GM19043 (cell line): ENCODE measurements around the gene PTOV1.

ENCODE experiments used
- ATAC-seq: cut with Tn5 transposase; IDR thresholded peaks from one replicate; pipeline ENCODE4 v1.9.1; 2021; ENCODE audit warnings: low read depth; ENCODE audit not compliant: unreplicated experiment

PTOV1 gene

DNA sequence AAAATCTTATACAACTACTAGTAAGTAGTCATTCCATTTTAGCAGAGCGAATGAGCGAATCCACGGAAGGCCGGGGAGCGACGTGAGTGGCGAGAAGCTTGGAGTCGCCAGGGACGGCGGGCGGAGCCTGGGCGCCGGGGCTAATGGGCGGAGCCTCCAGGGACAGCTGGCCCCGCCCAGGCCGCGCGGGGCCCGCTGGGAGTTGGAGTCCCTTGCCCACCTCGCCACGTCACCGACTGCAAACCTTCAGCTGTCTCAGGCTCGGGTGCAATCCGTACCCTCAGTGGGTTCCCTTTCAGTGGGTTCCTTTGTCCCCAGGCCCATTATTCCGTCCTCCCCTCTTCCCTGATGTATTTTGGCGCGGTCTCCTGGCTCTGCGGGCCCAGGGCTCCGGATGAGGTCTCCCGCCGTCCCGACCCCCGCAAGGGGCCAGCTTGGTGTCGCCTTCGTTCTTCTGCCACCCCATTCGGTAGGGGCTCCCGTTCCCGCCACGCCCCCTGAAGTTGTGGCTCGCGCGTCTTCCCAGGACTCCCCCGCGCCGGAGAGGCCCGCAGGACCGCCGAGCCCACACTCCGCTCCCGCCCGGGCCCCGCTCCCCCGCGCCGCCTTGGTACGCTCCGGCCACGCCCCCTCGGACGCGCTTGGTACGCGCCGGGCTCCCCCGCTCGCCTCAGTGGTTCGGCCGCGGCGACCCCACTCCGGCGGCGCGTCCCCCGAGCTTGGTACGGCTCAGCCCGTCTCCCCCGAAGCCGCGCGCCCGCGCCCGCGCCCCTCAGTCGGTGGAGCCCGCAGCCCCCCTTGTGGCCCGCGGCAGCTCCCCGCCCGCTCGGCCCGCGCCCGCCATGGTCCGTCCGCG, at the start of gene PTOV1:
TSS of gene PTOV1 (plus strand) at position 673 of the 856 bp plus-strand sequence.
- peak; percentile 71 for ATAC-seq

DNA sequence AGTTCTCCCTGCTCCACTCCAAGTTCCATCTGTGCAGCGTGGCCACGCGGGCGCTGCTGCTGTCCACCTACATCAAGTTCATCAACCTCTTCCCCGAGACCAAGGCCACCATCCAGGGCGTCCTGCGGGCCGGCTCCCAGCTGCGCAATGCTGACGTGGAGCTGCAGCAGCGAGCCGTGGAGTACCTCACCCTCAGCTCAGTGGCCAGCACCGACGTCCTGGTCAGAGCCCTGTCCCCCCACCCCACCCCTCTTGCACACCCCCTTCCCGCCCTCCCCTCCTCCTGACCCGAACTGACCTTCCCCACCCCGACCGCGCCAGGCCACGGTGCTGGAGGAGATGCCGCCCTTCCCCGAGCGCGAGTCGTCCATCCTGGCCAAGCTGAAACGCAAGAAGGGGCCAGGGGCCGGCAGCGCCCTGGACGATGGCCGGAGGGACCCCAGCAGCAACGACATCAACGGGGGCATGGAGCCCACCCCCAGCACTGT, 49.5 kb upstream of the PTOV1 start:
- ATAC-seq, result no peak

DNA sequence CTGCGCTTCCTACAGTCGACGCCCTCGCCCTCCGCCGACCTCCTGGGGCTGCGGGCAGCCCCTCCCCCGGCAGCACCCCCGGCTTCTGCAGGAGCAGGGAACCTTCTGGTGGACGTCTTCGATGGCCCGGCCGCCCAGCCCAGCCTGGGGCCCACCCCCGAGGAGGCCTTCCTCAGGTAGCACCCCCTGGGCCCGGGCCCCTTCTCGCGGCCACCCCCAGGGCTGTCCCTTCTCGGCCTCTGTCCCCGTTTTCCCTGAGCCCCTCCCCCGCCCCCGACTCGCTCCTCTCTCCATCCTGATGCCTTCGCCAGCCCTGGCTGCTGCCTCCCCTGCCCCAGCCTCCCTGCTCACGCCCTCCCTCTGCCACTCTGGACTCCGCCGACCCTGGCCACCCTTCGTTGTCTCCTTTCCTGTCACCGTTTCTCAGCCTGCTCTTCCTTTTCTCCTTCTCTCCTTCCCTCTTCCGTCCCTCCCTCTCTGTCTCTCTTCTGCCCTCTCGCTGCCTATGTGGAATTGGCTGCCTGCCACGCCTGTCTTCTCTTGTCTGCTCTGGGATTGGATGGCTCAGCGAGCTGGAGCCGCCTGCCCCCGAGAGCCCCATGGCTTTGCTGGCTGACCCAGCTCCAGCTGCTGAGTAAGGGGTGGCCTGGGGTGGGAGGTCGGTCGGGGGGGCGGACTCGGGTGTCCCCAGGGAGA, 48.8 kb upstream of the PTOV1 start:
- no peak for ATAC-seq

DNA sequence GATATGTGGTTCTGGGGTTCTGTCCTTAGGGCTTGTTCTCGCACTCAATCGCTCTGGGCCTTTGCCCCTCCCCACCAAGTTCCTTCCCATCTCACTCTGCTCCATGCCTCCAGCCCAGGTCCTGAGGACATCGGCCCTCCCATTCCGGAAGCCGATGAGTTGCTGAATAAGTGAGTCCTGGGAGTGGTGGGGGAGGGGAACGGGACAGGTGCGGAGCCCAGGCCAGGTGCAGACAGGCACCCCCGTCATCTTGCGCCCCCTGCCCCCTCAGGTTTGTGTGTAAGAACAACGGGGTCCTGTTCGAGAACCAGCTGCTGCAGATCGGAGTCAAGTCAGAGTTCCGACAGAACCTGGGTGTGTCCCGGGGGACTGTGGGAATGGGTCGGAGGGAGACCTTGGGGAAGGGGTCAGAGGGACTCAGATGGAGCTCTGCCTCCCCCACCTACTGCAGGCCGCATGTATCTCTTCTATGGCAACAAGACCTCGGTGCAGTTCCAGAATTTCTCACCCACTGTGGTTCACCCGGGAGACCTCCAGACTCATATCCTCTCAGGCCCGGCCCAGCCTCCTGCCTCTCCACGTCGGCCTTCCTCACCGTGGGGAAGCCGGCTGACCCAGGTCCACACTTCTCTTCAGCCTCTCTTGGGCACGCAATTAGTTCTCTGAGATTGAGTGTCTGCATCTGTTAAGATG, 48.0 kb upstream of the PTOV1 start:
- no peak for ATAC-seq

DNA sequence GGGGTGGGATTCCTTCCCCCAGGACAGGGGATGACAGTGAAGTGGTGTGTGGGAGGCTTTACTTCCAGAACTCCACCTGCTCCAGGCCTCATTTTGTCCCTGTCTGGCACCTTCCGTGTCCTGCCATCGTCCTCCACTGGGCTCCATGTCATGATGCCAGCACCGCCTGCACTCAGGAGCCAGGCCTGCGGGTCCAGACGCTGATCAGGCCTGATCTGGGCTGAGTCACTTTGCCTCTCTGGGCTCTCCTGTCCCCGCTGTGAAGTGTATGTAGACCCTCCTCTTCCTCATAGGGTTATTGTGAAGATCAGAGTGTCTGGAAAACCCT, 47.5 kb upstream of the PTOV1 start:
- no peak for ATAC-seq

DNA sequence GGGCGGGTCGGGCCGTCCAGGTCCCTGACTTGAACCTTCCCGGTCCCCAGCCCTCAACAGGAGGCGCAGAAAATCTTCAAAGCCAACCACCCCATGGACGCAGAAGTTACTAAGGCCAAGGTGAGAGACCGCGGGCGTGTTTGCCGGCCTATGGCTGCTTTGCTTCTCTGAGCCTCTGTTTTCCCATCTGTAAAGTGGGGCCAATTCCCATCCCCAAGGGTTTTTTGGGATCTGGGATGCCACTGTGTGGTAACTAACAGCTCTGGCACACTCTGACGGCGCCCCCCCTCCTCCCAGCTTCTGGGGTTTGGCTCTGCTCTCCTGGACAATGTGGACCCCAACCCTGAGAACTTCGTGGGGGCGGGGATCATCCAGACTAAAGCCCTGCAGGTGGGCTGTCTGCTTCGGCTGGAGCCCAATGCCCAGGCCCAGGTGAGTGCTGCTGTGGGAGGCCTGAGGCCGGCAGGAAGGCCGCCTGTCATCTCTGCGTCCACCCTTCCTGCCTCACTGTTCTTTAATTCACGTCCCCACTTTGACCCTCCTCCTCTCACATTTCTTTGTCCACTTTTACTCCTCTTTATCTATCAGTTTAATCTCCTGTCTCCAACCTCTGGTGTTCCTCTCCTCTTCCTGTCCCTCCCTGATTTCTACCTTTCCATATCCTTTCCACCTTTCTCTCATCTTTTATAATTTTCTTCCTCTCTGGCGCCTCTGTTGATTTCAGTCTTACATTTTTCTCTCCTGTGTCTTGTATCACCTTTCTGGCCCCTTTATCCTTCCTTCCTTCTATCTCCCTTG, 44.9 kb upstream of the PTOV1 start:
- no peak for ATAC-seq

DNA sequence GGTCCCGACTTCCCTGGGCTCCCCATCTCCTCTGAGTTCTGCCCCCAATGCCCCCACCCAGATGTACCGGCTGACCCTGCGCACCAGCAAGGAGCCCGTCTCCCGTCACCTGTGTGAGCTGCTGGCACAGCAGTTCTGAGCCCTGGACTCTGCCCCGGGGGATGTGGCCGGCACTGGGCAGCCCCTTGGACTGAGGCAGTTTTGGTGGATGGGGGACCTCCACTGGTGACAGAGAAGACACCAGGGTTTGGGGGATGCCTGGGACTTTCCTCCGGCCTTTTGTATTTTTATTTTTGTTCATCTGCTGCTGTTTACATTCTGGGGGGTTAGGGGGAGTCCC, 44.4 kb upstream of the PTOV1 start:
- no peak for ATAC-seq

DNA sequence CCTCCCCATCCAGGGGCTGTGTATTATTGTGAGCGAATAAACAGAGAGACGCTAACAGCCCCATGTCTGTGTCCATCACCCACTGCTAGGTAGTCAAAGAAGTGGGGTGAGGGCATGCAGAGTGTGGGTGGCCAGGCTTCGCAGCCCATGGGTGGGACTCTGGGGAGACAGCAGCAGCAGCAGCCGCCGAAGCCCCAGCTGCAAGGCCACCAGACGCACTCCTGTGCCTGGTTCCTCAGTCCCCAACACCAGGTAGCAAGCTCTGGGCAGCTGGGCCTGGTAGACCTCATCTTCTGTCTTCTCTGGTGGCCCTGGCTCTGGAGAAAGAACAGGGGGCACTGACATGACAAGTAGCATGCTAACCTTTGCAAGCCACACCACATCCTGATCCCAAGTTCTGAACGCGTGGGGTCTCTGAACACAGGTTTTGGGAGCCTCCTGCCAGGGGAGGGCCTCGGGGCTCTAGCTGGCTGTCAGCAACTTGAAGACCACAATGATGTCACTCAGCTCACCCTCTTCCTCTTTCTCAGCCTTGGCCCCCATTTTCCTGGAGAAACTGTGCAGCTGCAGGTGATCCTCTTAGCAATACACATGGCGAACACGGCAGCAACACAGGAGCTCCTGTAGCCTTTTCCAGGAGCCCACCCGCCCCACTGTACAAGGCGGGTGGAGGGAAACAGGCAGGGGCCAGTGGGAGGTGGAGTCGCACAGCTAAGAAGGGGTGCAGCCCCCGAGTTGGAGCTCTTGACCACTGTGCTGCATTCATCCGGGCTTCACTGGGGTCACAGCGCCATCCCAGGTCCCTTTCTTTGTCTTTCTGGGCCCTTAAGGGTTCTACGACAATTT, 43.7 kb upstream of the PTOV1 start:
- ATAC-seq, result no peak

DNA sequence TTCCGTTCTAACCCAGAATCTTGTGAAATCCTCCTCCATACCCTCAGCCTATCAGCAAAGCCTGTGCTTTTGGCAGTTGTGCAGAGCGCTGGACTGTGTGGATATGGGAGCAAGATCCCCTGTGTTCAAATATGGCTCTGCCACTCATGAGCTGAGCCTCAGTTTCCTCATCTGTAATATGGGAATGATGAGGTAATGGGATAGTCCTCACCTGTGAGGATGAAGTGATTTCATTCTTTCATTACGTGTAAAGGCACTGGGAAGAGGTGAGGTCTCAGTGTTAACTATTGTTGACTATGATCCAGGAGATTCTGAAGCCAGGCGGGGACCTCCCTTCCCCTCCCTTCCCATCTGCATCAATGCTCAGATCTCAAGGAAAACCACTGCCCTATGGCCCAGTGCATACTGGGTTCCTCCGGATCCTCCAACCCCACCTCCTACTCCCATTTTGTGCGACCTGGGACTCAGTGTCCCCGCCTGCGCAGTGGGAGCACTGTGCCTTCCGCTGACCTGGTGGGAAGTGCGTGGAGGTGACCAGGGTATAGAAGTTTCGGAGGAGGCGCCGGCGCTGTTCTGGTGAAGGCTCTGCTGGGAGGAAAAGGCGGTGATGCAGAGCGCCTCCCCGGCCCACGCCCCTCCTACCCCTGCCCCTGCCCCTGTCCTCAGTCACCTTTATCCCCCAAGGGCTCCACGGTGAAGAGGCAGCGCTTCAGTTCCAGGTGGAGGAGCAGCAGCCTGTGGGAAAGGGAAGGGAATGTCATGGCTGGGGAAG, 42.9 kb upstream of the PTOV1 start:
- no peak for ATAC-seq

DNA sequence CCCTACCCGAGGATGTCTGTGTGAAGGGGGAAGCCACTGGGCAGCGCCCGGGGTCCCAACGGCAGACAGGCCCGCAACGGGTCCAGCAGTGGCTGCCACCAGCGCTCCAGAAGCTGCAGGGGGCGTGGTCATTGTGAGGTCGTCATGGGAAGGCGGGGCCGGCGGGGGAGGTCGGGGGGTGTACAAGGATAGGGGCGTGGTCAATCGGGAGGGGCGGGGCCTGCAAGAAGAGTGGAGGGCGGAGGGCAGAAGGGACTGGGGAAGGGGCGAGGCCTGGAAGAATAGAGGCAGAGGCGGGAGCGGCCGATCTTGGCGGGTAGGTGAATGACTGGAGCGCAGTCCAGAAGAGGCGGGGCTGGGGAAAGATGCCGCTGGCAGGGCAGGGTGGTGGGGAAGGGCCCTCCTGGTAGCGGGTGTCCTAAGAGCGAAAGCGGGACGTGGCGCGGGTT, 42.2 kb upstream of the PTOV1 start:
- no peak for ATAC-seq

DNA sequence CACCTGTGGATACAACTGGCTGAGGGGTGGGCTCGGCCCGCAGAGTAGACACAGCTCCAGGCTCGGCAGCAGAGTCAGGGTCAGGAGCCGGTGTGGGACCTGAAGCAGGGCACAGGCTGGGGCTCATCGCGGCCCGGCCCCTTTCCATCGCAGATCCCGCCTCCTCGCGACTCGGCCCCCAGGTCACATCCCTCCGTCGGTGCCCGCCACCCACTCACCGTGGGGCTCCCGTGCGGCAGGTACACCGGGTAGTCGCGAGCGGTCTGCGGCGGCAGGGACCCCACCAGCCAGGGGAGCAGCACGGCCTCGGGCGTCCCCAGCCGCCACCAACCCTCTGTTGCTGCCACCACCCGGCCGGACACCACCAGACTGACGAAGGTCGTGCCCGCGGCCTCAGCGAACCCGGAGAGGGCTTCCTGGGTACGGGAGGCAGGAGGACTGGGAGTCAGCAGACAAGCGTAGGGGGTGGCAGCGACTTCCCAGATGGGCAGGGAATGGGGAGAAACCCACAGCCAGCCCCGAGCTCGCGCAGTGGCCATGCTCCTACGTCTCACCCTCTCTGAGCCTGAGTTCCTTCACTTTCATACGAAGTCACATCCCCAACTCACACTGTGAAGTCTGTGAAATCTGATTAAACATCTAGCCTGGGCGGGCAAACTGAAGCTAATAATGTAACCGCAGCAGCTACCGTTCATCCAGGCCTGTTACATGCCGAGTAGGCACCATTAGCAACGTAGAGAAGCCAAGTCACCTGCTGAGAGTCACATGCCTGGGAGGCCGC, 41.6 kb upstream of the PTOV1 start:
- ATAC-seq, result no peak

DNA sequence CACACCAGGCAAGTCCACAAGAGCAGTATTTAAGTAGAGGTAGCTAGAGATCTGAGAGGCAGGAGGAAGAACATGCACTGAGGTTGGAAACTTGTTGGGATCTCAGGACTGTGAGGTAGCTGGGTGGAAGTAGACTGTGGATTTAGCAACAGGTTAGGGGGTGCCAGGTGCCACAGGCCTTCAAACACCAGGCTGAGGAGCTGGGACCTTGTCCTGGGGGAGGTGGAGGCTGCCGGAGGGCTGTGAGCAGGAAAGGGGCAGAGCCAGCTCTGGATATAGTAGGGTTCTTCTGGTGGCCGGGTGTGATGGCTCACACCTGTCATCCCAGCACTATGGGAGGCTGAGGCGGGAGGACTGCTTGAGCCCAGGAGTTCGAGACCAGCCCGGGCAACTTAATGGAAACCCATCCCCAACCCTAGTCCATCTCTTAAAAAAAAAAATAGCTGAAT, 41.0 kb upstream of the PTOV1 start:
- ATAC-seq, result no peak

DNA sequence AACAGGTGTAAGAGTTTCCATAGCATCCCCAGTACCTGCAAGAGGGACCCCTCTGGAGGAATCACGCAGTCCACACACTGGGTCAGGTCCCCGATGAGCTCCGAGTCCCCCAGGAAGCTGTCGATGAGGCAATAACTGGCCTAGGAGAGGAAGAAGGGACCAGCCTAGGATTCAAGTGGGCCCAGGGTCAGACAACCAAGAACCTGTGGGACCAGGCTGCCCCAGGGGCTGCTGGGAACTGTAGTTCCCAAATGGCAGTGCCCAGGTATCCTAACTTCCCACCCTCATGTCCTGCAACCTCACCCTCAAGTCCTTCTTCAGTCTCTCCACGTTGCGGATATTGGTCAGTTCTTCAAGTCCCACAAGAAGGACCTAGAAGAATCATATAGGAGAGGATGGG, 39.6 kb upstream of the PTOV1 start:
- no peak for ATAC-seq

DNA sequence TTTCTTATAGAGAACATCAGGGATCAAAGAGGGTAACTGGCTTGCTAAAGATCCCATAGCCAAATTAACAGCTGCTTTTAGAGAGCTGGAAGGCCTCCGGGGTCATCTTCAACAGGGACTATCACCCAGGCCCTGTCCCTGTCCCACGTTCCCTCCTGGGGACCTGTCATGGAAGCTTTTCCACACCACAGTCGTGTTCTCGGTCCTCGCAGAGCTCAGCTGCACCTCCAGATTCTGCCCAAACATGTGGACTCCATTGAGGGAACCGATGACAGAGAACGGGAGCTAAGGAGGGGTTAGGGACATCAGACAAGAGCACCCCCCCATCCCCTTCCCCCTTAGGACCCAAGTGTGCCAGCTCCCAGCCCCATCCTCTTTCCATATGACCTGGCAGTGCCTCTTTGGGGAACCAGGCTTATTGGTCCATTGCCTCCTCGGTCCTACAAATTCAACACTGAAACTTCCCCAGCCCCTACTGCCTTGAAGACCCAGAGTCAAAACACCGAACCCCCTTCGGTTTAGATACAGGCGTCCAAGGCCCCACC, 38.4 kb upstream of the PTOV1 start:
- no peak for ATAC-seq

DNA sequence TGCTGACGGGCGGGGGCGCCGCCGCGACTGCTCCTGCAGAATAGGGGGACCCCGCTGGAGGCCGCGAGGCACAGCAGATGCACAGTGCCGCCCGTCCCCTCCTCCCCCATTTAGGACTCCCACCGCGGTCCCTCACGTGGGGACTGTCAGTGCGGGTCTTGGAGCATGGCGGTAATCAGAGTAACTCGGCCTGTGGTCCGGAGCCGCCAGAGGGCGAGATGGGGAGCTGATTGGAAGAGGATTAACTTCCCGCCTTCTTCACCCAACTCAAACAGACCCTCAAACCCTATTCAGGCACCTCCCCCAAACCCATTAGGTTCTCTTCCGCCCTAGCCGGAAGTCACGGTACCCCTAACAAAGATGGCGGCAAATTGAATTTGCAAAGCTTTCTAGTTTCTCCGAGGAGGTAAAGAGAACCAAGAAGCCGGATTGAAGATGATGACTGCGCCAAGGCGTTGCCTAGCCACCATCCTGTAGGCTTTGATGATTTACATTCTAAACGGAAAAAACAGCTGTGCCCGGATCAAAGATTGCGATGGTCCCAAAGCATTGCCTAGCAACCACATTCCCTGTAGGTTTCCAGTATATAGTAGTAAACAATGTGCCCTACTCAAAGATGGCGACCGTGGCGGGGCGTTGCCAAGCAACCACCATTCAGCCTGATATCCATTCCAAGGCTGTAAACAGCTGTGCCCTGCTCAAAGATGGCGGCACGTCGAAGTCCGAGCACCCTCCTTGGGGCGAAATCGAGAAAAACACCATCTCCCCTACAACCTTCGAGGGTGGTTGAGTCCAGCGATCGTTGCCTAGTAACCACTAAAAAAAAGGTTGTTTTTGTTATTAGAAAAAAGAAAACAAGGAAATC, 37.7 kb upstream of the PTOV1 start, which contains the start of gene FUZ:
TSS of gene FUZ (minus strand) at position 296 of the 865 bp plus-strand sequence. CDS start at position 110, 186 bp downstream.
- no peak for ATAC-seq

DNA sequence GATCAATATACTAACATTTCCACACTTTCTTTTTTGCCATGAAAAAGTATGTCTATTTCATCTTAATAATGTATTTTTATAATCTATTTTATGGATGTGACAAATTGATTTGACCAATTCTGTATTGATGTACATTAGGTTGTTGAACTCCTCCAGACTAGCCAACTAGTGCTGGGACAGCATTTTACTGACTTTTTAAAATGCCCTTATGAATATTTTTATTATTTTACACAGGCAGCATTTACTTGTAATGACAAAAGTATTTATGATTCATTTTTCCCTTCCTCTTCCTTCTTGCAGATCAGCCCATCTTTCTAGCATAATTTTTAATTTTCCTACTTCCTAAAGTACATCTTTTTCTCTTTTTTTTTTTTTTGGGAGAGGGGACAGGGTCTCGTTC, 36.9 kb upstream of the PTOV1 start:
- ATAC-seq, result no peak

DNA sequence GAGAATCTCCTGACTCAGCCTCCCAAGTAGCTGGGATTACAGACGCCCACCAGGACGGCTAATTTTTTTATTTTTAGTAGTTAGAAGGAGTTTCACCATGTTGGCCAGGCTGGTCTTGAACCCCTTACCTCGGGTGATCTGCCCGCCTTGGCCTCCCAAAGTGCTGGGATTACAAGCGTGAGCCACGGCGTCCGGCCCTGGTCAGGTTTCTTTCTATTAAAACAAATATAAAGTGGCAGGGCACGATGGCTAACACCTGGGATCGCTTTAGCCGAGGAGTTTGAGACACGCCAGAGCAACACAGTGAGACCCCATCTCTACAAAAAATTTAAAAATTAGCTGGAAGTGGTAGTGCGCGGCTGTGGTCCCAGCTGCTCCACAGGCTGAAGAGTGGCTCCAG, 34.4 kb upstream of the PTOV1 start:
- ATAC-seq, result no peak
